Mesothelial cell of epicardium (in vitro differentiated cells): ENCODE results near the gene RMND1. TPM values are rescaled to one million over a fixed set of nuclear protein-coding genes. Genes with fewer than 3 reads are reported as not detected.
"Not testable (repeated sequence)": the region's sequence is repeated elsewhere in the genome, so short reads cannot be mapped to it uniquely, and the experiment has no call there.

Experiments
- DNase-seq, 2 experiments: peaks; one replicate each; pipeline ENCODE4 v3.0.0; 2021; ENCODE audit warnings: low spot score in 2 of 2; ENCODE audit not compliant: unreplicated experiment in 2 of 2
- H3K27ac Mint-ChIP-seq: 2 replicates; pipeline ENCODE4 v1.8.0; 2021; ENCODE audit warnings: mixed read lengths
- H3K27me3 Mint-ChIP-seq: 2 replicates; pipeline ENCODE4 v1.8.0; 2021; ENCODE audit warnings: low read depth, mixed read lengths
- H3K36me3 Mint-ChIP-seq: 2 replicates; pipeline ENCODE4 v1.8.0; 2021; ENCODE audit warnings: mixed read lengths
- H3K4me1 Mint-ChIP-seq: 2 replicates; pipeline ENCODE4 v1.8.0; 2021; ENCODE audit warnings: mixed read lengths
- H3K4me3 Mint-ChIP-seq: 2 replicates; pipeline ENCODE4 v1.8.0; 2021; ENCODE audit warnings: mild to moderate bottlenecking, moderate library complexity, mixed read lengths
- H3K9me3 Mint-ChIP-seq: 2 replicates; pipeline ENCODE4 v1.8.0; 2021; ENCODE audit warnings: mixed read lengths
- total RNA-seq: library from RNA; stranded (reverse); gene quantifications from 3 replicates; pipeline ENCODE4 v1.2.1, GENCODE V29; 2021
- TF ChIP-seq, protein P1 (sequence below): fragments of 200-600 bp; sonication (generic); IDR thresholded peaks from one replicate; pipeline ENCODE4 v1.5.0; 2021; ENCODE audit warnings: antibody characterized with exemption; ENCODE audit not compliant: unreplicated experiment

The RMND1 gene
- total RNA-seq, 1 donor from 2014 or later, result 22.7 TPM

DNA sequence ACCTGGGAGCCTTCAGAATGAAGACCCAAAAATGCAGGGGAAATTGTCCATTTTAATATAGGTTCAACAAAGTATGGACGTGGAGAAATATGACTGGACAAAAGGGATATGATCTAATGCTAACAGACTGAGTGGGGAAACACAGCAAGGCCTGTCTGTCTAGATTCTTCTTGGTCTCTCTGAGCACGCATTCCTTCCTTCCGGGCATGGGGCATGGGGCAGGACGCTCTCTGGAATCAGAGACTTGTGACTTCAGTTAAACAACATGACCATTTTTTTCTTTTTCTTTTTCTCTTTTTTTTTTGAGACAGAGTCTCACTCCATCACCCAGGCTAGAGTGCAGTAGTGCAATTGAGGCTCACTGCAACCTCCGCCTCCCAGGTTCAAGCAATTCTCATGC is 92.4 kb downstream of the RMND1 start:
- no peaks in the 10 kb centered on the region for H3K9me3 Mint-ChIP-seq
- H3K27me3 Mint-ChIP-seq, result no peaks in the 10 kb centered on the region
- H3K36me3 Mint-ChIP-seq, result peaks cover 19% of the 10 kb centered on the region
- TF ChIP-seq, protein P1, sequence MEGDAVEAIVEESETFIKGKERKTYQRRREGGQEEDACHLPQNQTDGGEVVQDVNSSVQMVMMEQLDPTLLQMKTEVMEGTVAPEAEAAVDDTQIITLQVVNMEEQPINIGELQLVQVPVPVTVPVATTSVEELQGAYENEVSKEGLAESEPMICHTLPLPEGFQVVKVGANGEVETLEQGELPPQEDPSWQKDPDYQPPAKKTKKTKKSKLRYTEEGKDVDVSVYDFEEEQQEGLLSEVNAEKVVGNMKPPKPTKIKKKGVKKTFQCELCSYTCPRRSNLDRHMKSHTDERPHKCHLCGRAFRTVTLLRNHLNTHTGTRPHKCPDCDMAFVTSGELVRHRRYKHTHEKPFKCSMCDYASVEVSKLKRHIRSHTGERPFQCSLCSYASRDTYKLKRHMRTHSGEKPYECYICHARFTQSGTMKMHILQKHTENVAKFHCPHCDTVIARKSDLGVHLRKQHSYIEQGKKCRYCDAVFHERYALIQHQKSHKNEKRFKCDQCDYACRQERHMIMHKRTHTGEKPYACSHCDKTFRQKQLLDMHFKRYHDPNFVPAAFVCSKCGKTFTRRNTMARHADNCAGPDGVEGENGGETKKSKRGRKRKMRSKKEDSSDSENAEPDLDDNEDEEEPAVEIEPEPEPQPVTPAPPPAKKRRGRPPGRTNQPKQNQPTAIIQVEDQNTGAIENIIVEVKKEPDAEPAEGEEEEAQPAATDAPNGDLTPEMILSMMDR, result no peak
- H3K27ac Mint-ChIP-seq, result peak overlapping the region; percentile 75
- peaks cover 15% of the 10 kb centered on the region for H3K4me1 Mint-ChIP-seq
- no peak overlapping the region for H3K4me3 Mint-ChIP-seq
- DNase-seq, result no peak

DNA sequence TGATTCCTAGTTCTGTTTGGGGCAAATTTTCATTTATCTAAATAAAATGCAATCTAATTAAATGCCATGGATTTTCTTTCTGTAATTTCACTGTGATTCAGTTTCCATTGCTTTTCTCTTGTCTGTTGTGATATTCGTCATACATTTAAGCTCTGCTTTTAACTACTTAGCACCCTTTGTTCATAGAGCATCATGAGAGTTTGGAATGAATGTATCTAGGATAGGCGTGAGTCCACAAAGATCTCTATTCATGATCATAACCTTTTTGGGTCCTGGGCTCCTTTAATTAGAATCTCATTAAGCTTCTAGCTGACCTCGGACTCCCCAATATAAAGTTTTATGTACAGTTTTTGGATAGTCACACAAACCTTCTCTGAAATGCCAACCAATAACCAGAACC is 93.5 kb downstream of the RMND1 start:
- TF ChIP-seq, protein P1, result no peak
- Mint-ChIP-seq H3K36me3 (peaks cover 18% of the 10 kb centered on the region), H3K4me1 (peaks cover 9% of the 10 kb centered on the region), H3K4me3 (no peak overlapping the region), H3K27ac (peak overlapping the region; percentile 80), H3K27me3 (no peaks in the 10 kb centered on the region), H3K9me3 (no peaks in the 10 kb centered on the region)
- DNase-seq, result no peak

DNA sequence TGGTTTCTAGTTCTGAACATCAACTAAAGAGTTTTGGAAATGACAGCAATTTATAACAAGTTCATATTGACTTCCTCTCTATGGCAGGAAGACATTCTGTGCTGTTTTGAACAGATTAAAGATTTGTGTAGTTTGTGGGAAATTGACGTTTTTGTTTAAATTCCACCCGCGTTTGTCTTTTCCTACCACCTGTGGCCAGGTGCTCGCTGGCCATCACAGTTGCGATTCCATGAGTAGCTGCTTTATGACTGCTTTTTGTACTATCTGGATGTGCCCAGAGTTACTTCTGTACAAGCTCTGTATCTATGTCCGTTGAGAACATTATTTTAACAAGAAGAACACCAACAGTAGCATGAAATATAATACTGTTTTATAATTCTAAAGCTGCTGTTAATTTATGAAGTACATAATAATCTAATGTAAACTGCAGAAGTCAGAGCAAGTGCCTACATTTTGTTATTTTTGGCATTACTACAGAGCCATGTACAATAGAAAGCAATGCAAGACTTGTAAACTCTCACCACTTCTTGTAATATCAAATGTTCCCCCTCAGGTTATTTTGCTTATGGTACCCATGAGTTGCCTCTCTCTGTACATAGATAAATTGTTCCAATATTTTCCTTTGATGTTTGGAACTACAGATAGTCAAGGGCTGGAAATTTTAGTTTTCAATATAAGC is 94.0 kb downstream of the RMND1 start:
- peak overlapping the region; percentile 80 for H3K27ac Mint-ChIP-seq
- H3K27me3 Mint-ChIP-seq, result no peaks in the 10 kb centered on the region
- peaks cover 7% of the 10 kb centered on the region for H3K4me1 Mint-ChIP-seq
- no peaks in the 10 kb centered on the region for H3K9me3 Mint-ChIP-seq
- no peak for DNase-seq
- no peak overlapping the region for H3K4me3 Mint-ChIP-seq
- peaks cover 18% of the 10 kb centered on the region for H3K36me3 Mint-ChIP-seq
- TF ChIP-seq, protein P1, result no peak

DNA sequence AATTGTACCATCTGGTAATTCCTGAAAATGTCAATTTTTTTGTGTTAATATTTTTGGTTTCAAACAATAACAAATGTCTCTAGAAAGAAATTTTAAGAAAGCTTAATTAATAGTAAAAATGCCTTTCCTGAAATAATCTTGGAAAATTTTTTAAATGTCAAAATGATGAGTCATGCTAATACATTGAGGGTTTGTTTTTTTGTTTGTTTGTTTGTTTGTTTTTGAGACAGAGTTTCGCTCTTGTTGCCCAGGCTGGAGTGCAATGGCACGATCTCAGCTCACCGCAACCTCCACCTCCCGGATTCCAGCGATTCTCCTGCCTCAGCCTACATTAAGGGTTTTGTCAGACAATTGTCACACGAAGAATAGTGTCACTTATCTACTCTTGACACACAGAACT is 94.9 kb downstream of the RMND1 start:
- not testable (repeated sequence) for H3K4me3 Mint-ChIP-seq
- H3K27ac Mint-ChIP-seq, result peak overlapping the region; percentile 59

More for the DNA sequence above, 94.9 kb downstream of the RMND1 start:
- not testable (repeated sequence) for H3K9me3 Mint-ChIP-seq, H3K27me3 Mint-ChIP-seq, H3K4me1 Mint-ChIP-seq, DNase-seq
- peaks cover 18% of the 10 kb centered on the region for H3K36me3 Mint-ChIP-seq

Other genes with a start within 250 kb of the RMND1 start
- gene AKAP12, start 212.2 kb downstream of the RMND1 start, total RNA-seq, result 736 to 747 TPM (median 737 TPM) in 3 replicates
- 15.2 to 16.1 TPM (median 15.8 TPM) in 3 replicates for gene ZBTB2, start 60.6 kb downstream of the RMND1 start, total RNA-seq
- gene CCDC170, start 41.9 kb upstream of the RMND1 start, total RNA-seq, result 2.5 to 3.2 TPM (median 3.0 TPM) in 3 replicates